ENCODE measurements around the gene TRMT112.

TRMT112 gene

GRCh38 chr11:64347193-64347867 lies 30.0 kb upstream of the TRMT112 start:
- no peak overlapping the region for H3K4me3 ChIP-seq (ENCODE audit: low read length)
- TF ChIP-seq EZH2 (optimal IDR thresholded peaks at IDR 0.05; ENCODE audit: low read depth, low read length) (no peak), EZH2phosphoT487 (IDR thresholded peaks at IDR 0.05; ENCODE audit: low read length) (no peak), CTCF (IDR thresholded peaks at IDR 0.05; ENCODE audit: low read length) (no peak)
- H3K9me3 ChIP-seq (replicated peaks; ENCODE audit: insufficient read depth, low read length): no peaks in the 10 kb centered on the region
- H3K27ac ChIP-seq (ENCODE audit: low read length): no peak overlapping the region
- 0 out of 2 replicates have a peak, but pooled peaks cover 1% of the 10 kb centered on the region for H3F3A ChIP-seq (ENCODE audit: insufficient read depth, low read length)
- no peaks in the 10 kb centered on the region for H3K4me1 ChIP-seq (ENCODE audit: low read length)
- H3K27me3 ChIP-seq (replicated peaks; ENCODE audit: insufficient read depth, low read length): no peaks in the 10 kb centered on the region
- no peaks in the 10 kb centered on the region for H4K20me1 ChIP-seq (ENCODE audit: insufficient read depth, low read length)
- no peak overlapping the region for H3K9ac ChIP-seq (ENCODE audit: low read length)
- DNase-seq: no peak
- H3K36me3 ChIP-seq (replicated peaks; ENCODE audit: insufficient read depth, low read length): no peaks in the 10 kb centered on the region
- no peak overlapping the region for H3K4me2 ChIP-seq (ENCODE audit: low read depth, low read length)
- H3K9me2 ChIP-seq (replicated peaks; ENCODE audit: insufficient read depth, low read length): no peaks in the 10 kb centered on the region
- peaks cover 12% of the 10 kb centered on the region; the same call in 1 of the 2 replicates for H3K79me2 ChIP-seq (ENCODE audit: low read length)
- H2AFZ ChIP-seq (ENCODE audit: low read length): no peak overlapping the region

- Histone ChIP-seq H3K27ac (ENCODE audit: low read length) (no peak overlapping the region), H2AFZ (ENCODE audit: low read length) (no peak overlapping the region), H3K4me2 (ENCODE audit: low read depth, low read length) (no peak overlapping the region), H3K4me3 (ENCODE audit: low read length) (no peak overlapping the region), H3K36me3 (replicated peaks; ENCODE audit: insufficient read depth, low read length) (no peaks in the 10 kb centered on the region), H3F3A (ENCODE audit: insufficient read depth, low read length) (peaks cover 4% of the 10 kb centered on the region), H4K20me1 (ENCODE audit: insufficient read depth, low read length) (no peaks in the 10 kb centered on the region), H3K27me3 (replicated peaks; ENCODE audit: insufficient read depth, low read length) (no peaks in the 10 kb centered on the region), H3K79me2 (ENCODE audit: low read length) (peaks cover 34% of the 10 kb centered on the region), H3K9me3 (replicated peaks; ENCODE audit: insufficient read depth, low read length) (no peaks in the 10 kb centered on the region), H3K9ac (ENCODE audit: low read length) (no peak overlapping the region), H3K9me2 (replicated peaks; ENCODE audit: insufficient read depth, low read length) (no peaks in the 10 kb centered on the region), H3K4me1 (ENCODE audit: low read length) (peaks cover 7% of the 10 kb centered on the region)
- no peak for DNase-seq
- TF ChIP-seq CTCF (IDR thresholded peaks at IDR 0.05; ENCODE audit: low read length) (no peak), EZH2phosphoT487 (IDR thresholded peaks at IDR 0.05; ENCODE audit: low read length) (no peak), EZH2 (optimal IDR thresholded peaks at IDR 0.05; ENCODE audit: low read depth, low read length) (no peak)
These were observed 27.4 kb upstream of the TRMT112 start for GRCh38 chr11:64344787-64345186.

GRCh38 chr11:64343767-64344559 lies 26.6 kb upstream of the TRMT112 start:
- peaks cover 7% of the 10 kb centered on the region for H3K4me1 ChIP-seq (ENCODE audit: low read length)
- no peak overlapping the region for H3K4me2 ChIP-seq (ENCODE audit: low read depth, low read length)
- H3K9ac ChIP-seq (ENCODE audit: low read length): no peak overlapping the region
- H3F3A ChIP-seq (ENCODE audit: insufficient read depth, low read length): peaks cover 9% of the 10 kb centered on the region
- H4K20me1 ChIP-seq (ENCODE audit: insufficient read depth, low read length): no peaks in the 10 kb centered on the region
- H3K79me2 ChIP-seq (ENCODE audit: low read length): peaks cover 39% of the 10 kb centered on the region
- no peaks in the 10 kb centered on the region for H3K9me3 ChIP-seq (replicated peaks; ENCODE audit: insufficient read depth, low read length)
- no peak for DNase-seq
- TF ChIP-seq EZH2 (optimal IDR thresholded peaks at IDR 0.05; ENCODE audit: low read depth, low read length): no peak
- no peak for TF ChIP-seq EZH2phosphoT487 (IDR thresholded peaks at IDR 0.05; ENCODE audit: low read length)
- no peak for TF ChIP-seq CTCF (IDR thresholded peaks at IDR 0.05; ENCODE audit: low read length)
- H3K9me2 ChIP-seq (replicated peaks; ENCODE audit: insufficient read depth, low read length): no peaks in the 10 kb centered on the region
- no peak overlapping the region for H3K27ac ChIP-seq (ENCODE audit: low read length)
- H3K36me3 ChIP-seq (replicated peaks; ENCODE audit: insufficient read depth, low read length): no peaks in the 10 kb centered on the region
- no peak overlapping the region for H3K4me3 ChIP-seq (ENCODE audit: low read length)
- H2AFZ ChIP-seq (ENCODE audit: low read length): no peak overlapping the region
- H3K27me3 ChIP-seq (replicated peaks; ENCODE audit: insufficient read depth, low read length): no peaks in the 10 kb centered on the region
